Measurements from ENCODE around the gene KCTD11. TPM values are rescaled to one million over a fixed set of nuclear protein-coding genes. Genes with fewer than 3 reads are reported as not detected.

KCTD11 gene
- total and polyA plus RNA-seq, 10 of the 15 experiments (the other 5 are each of a cell fraction or from before 2014, with no cell fraction given) = 0.05 to 7.3 (median 2.9) TPM

DNA sequence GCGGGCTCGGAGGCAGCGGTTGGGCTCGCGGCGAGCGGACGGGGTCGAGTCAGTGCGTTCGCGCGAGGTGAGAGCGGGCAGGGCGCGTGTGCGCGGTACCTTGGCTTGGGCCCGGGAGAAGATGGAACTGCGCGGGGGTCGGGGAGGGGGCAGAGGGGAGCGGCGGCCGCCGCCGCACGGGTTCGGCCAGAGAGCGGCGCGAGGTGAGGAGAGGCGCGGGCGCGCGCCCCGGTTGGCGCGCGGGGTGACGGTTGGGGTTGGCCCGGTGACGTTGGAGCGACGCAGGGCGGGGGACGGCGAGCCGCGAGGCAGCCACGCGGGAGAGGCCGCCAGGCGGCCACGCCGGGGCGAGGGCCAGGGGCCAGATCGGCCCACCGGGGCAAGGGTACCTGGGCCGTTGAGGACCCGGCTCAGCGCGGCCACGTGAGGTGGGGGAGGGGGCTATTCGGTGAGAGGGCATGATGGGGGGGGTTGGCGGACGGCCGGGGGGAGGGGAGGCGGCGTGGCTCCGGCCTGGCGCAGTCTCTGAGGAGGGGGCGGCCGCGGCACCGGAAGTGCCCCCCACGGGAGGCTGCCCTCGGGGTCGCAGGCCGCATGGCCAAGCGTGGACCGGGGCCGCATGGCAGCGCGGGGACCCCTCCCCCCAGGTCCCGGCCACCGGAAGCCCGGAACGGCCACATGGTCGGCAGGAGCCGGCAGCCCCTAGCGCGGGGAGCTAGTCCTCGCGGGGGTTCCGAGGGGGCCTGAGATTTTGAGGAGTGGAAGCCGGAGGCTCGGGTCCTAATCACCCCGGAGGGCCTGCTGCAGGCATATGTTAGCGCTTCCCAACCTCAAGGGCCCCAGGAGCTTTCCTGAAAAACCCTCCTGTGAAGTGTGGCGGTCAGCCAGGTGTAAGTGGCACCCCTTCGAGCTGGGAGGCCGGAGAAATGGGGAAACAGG, 44.0 kb upstream of the KCTD11 start (continued):
- TF ChIP-seq, protein P1, sequence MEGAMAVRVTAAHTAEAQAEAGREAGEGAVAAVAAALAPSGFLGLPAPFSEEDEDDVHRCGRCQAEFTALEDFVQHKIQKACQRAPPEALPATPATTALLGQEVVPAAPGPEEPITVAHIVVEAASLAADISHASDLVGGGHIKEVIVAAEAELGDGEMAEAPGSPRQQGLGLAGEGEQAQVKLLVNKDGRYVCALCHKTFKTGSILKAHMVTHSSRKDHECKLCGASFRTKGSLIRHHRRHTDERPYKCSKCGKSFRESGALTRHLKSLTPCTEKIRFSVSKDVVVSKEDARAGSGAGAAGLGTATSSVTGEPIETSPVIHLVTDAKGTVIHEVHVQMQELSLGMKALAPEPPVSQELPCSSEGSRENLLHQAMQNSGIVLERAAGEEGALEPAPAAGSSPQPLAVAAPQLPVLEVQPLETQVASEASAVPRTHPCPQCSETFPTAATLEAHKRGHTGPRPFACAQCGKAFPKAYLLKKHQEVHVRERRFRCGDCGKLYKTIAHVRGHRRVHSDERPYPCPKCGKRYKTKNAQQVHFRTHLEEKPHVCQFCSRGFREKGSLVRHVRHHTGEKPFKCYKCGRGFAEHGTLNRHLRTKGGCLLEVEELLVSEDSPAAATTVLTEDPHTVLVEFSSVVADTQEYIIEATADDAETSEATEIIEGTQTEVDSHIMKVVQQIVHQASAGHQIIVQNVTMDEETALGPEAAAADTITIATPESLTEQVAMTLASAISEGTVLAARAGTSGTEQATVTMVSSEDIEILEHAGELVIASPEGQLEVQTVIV (IDR thresholded peaks at IDR 0.05; ENCODE audit: borderline replicate concordance, partially characterized antibody) = no peak
- TF ChIP-seq PBX3 (IDR thresholded peaks at IDR 0.05; ENCODE audit: insufficient replicate concordance, low read depth, low read length) (no peak), MTA2 (IDR thresholded peaks at IDR 0.05; ENCODE audit: low read depth) (no peak), ZNF207 (IDR thresholded peaks at IDR 0.05; ENCODE audit: borderline replicate concordance) (no peak), EP300 (IDR thresholded peaks at IDR 0.05; ENCODE audit: borderline replicate concordance in 1 of 2, control insufficient read depth in 1 of 2, low read depth in 2 of 2, low read length in 2 of 2) (no peak), ZNF687 (IDR thresholded peaks at IDR 0.05) (peak; percentile 66; the same call in 1 of the 2 replicates), HDGF (IDR thresholded peaks at IDR 0.05) (no peak), SMC3 (IDR thresholded peaks at IDR 0.05; ENCODE audit: borderline replicate concordance, low read length) (no peak), LARP7 (IDR thresholded peaks at IDR 0.05) (peak; percentile 71), NR2F1 (conservative IDR thresholded peaks at IDR 0.05) (0 out of 2 replicates have a peak, but pooled peaks have one; percentile 37)

All from GM12878 (cell line).